K562 (cell line): ENCODE data around the gene PTGES3. TPM values are rescaled to one million over a fixed set of nuclear protein-coding genes. Genes with fewer than 3 reads are reported as not detected.

ENCODE experiments used
- ATAC-seq: fragments of 200-7000 bp; cut with Tn5 transposase; 3 replicates; pipeline ENCODE4 v1.9.1; 2020; ENCODE audit warnings: moderate library complexity
- BruUV-seq: library from RNA; stranded (reverse); fragments of 400-500 nt; replicated peaks from 2 replicates; lab custom pipeline; 2021; lab: Mats Ljungman, UMichigan
- CTCF ChIA-PET: fragments of 300-600 bp; formaldehyde crosslinking; extraction: SDS; loops from one replicate; lab custom pipeline; 2021; ENCODE audit warnings: low intra/inter-chr PET ratio; lab: Yijun Ruan, JAX
- POLR2A ChIA-PET: fragments of 300-600, 350-650 bp; sonication (Branson Sonifier 250); formaldehyde crosslinking; extraction: SDS; loops from one replicate; lab custom pipeline; 2021; ENCODE audit warnings: antibody characterized with exemption, inconsistent platforms; lab: Yijun Ruan, JAX
- DNase-seq, 4 experiments: peaks; one replicate each; pipeline versions ENCODE4 v3.0.0 to v3.0.0-alpha.2; 2011 to 2018; ENCODE audit warnings: low spot score in 3 of 4, mixed read lengths in 3 of 4; ENCODE audit errors: extremely low read depth in 1 of 4
- FAIRE-seq: peaks from 2 replicates; lab custom pipeline; 2011; peaks lifted over from hg19 to GRCh38; lab: Jason Lieb, UNC
- H2AFZ ChIP-seq: 2 replicates; pipeline ENCODE4 v1.6.0; 2011; ENCODE audit warnings: low read depth, low read length, control low read depth, inconsistent platforms
- H3K27ac ChIP-seq: fragments of 200-600 bp; 3 replicates; pipeline ENCODE4 v1.8.0; 2011; ENCODE audit warnings: low read depth, mild to moderate bottlenecking, control low read depth, inconsistent platforms, low read length, moderate library complexity, mixed read lengths; ENCODE audit errors: extremely low read depth
- H3K27me3 ChIP-seq, 2 experiments: fragments of 300-600 bp in 1 of 2; 2 replicates in 1 of 2; 3 replicates in 1 of 2; pipeline versions ENCODE4 v1.6.0 to v1.8.0; 2011; ENCODE audit warnings: inconsistent platforms in 2 of 2, low read length in 2 of 2, mild to moderate bottlenecking in 1 of 2, mixed read lengths in 1 of 2, moderate library complexity in 1 of 2; ENCODE audit not compliant: control insufficient read depth in 2 of 2, insufficient read depth in 2 of 2
- H3K36me3 ChIP-seq: fragments of 300-600 bp; 3 replicates; pipeline ENCODE4 v1.8.0; 2011; ENCODE audit warnings: mild to moderate bottlenecking, low read length, inconsistent platforms; ENCODE audit not compliant: control insufficient read depth, insufficient read depth
- H3K4me1 ChIP-seq, 2 experiments: fragments of 200-600 bp in 1 of 2; replicated peaks in 1 of 2; 2 replicates in 1 of 2; 3 replicates in 1 of 2; pipeline versions ENCODE4 v1.5.1 to v1.8.0; 2011; ENCODE audit warnings: inconsistent platforms in 2 of 2, low read length in 2 of 2, mild to moderate bottlenecking in 1 of 2, mixed read lengths in 1 of 2, moderate library complexity in 1 of 2; ENCODE audit not compliant: control insufficient read depth in 2 of 2, insufficient read depth in 2 of 2
- H3K4me2 ChIP-seq: 2 replicates; pipeline ENCODE4 v1.6.1; 2011; ENCODE audit warnings: low read length, control low read depth, inconsistent platforms, mixed read lengths; ENCODE audit not compliant: insufficient read depth
- H3K4me3 ChIP-seq: fragments of 200-600 bp; sonication (generic), shearing (Covaris generic); 2 replicates; pipeline ENCODE4 v1.5.1; 2016; ENCODE audit warnings: control low read depth, inconsistent platforms
- H3K79me2 ChIP-seq: fragments of 200-600 bp; 3 replicates; pipeline ENCODE4 v1.8.0; 2011; ENCODE audit warnings: low read length, inconsistent platforms; ENCODE audit not compliant: control insufficient read depth, insufficient read depth
- H3K9ac ChIP-seq, 2 experiments: 2 replicates each; pipeline versions ENCODE4 v1.6.0 to v1.6.1; 2011; ENCODE audit warnings: low read depth in 2 of 2, low read length in 2 of 2, control low read depth in 1 of 2, inconsistent platforms in 1 of 2, mild to moderate bottlenecking in 1 of 2, mixed read lengths in 1 of 2; ENCODE audit not compliant: insufficient read depth in 1 of 2
- H3K9me1 ChIP-seq: one replicate; pipeline ENCODE4 v1.6.0; 2011; ENCODE audit warnings: inconsistent platforms, mild to moderate bottlenecking, low read length, moderate library complexity; ENCODE audit not compliant: control insufficient read depth, insufficient read depth
- H3K9me3 ChIP-seq: replicated peaks from 2 replicates; pipeline ENCODE4 v1.5.1; 2011; ENCODE audit warnings: low read depth, low read length, inconsistent platforms; ENCODE audit not compliant: control insufficient read depth, insufficient read depth
- H4K20me1 ChIP-seq: replicated peaks from 2 replicates; pipeline ENCODE4 v1.6.1; 2011; ENCODE audit warnings: low read length, inconsistent platforms, mixed read lengths; ENCODE audit not compliant: control insufficient read depth, insufficient read depth
- CCAR2 ChIP-seq: fragments of 200-400 bp; formaldehyde crosslinking; IDR thresholded peaks from 2 replicates; pipeline ENCODE4 v1.6.1; 2017; ENCODE audit warnings: mild to moderate bottlenecking, low read depth, low read length
- GTF2A2 ChIP-seq: IDR thresholded peaks from 2 replicates; pipeline ENCODE4 v1.6.1; 2016; ENCODE audit warnings: mild to moderate bottlenecking, missing genetic modification characterization, missing compliant biosample characterization
- HCFC1 ChIP-seq: IDR thresholded peaks from 2 replicates; pipeline ENCODE4 v1.6.1; 2012; ENCODE audit warnings: low read depth, low read length, improper control_type of control experiment
- KAT7 ChIP-seq: sonication (generic); formaldehyde crosslinking; IDR thresholded peaks from 2 replicates; pipeline ENCODE4 v1.8.0; 2022; ENCODE audit warnings: missing genetic modification reagents, mild to moderate bottlenecking, borderline replicate concordance
- LCOR ChIP-seq: sonication (generic); formaldehyde crosslinking; IDR thresholded peaks from 2 replicates; pipeline ENCODE4 v1.8.0; 2022; ENCODE audit warnings: mild to moderate bottlenecking, missing genetic modification reagents
- MYBL2 ChIP-seq, 2 experiments: fragments of 450-650 bp in 1 of 2; sonication (generic) in 1 of 2; formaldehyde crosslinking in 1 of 2; IDR thresholded peaks; 2 replicates each; pipeline versions ENCODE4 v1.6.1 to v1.8.1; 2017 to 2022; ENCODE audit warnings: borderline replicate concordance in 1 of 2, inconsistent platforms in 1 of 2, low read depth in 1 of 2, mild to moderate bottlenecking in 1 of 2, missing genetic modification reagents in 1 of 2, moderate library complexity in 1 of 2
- POLR2G ChIP-seq: fragments of 200-400 bp; formaldehyde crosslinking; IDR thresholded peaks from 2 replicates; pipeline ENCODE4 v1.6.1; 2017; ENCODE audit warnings: low read depth, mild to moderate bottlenecking, antibody characterized with exemption, low read length, moderate library complexity
- RBFOX2 ChIP-seq: fragments of 200-400 bp; formaldehyde crosslinking; IDR thresholded peaks from 2 replicates; pipeline ENCODE4 v1.6.1; 2017; ENCODE audit warnings: low read depth, mild to moderate bottlenecking, low read length, moderate library complexity
- SETDB1 ChIP-seq: IDR thresholded peaks from one replicate; pipeline ENCODE4 v1.6.1; 2012; ENCODE audit warnings: low read length, control low read depth, inconsistent platforms
- ZC3H4 ChIP-seq: sonication (generic); formaldehyde crosslinking; IDR thresholded peaks from 2 replicates; pipeline ENCODE4 v1.9.0; 2021; ENCODE audit warnings: missing genetic modification reagents, borderline replicate concordance
- ZNF124 ChIP-seq: sonication (generic); formaldehyde crosslinking; IDR thresholded peaks from 2 replicates; pipeline ENCODE4 v1.8.1; 2022; ENCODE audit warnings: missing genetic modification reagents
- ZNF253 ChIP-seq: fragments of 250-450 bp; sonication (Bioruptor Pico); conservative IDR thresholded peaks from 2 replicates; pipeline ENCODE4 v1.6.1; 2021; ENCODE audit warnings: mild to moderate bottlenecking
- ZNF263 ChIP-seq: sonication (generic); formaldehyde crosslinking; IDR thresholded peaks from 2 replicates; pipeline ENCODE4 v1.8.0; 2022; ENCODE audit warnings: mild to moderate bottlenecking, missing genetic modification reagents, borderline replicate concordance
- ZNF512 ChIP-seq: IDR thresholded peaks from 2 replicates; pipeline ENCODE4 v1.6.1; 2016; ENCODE audit warnings: missing genetic modification characterization, missing compliant biosample characterization
- WGBS: fragments of 100-300 bp; shearing (Covaris generic); methylation state at CpG from one replicate; pipeline ENCODE4 v1.1.6; 2016; ENCODE audit warnings: low coverage, mixed read lengths; ENCODE audit not compliant: insufficient coverage; ENCODE audit errors: missing lambda C conversion rate; 5-methylcytosine and 5-hydroxymethylcytosine counted together
- in situ Hi-C: fragments of 300-500 bp; cut with MboI; formaldehyde crosslinking; loops from 4 replicates; pipeline ENCODE4 v1.15.0; 2018; ENCODE audit warnings: inconsistent platforms, mixed read lengths
- intact Hi-C: fragments of 100-400 bp; cut with micrococcal nuclease; formaldehyde crosslinking; loops from 2 replicates; pipeline ENCODE4 v1.14.2; 2022
- polyA plus RNA-seq, 8 experiments: library from polyadenylated mRNA; depleted of rRNA in 4 of 8; stranded (reverse) in 5 of 8; unstranded in 3 of 8; fragments of >200 nt; fragmentation: Nextera tagmentation in 2 of 8; fragmentation: Illumina TruSeq in 1 of 8; extraction: Ambion mirVana in 2 of 8; extraction: Trizol in 1 of 8; gene quantifications; 2 replicates each; pipeline versions ENCODE4 v1.2.1 to v1.2.3, GENCODE V29; 2011 to 2014; ENCODE audit warnings: inconsistent platforms in 1 of 8, missing spikeins in 1 of 8
- total RNA-seq, 7 experiments: library from RNA; depleted of rRNA in 6 of 7; stranded (reverse); fragments of >200 nt in 6 of 7; fragmentation: Illumina TruSeq in 2 of 7; extraction: Trizol in 2 of 7; gene quantifications; 2 replicates each; pipeline versions ENCODE4 v1.2.1 to v1.2.3, GENCODE V29; 2011 to 2021; ENCODE audit warnings: low replicate concordance in 1 of 7

The PTGES3 gene
- total and polyA plus RNA-seq, 9 of the 15 experiments (the other 6 are each of a cell fraction or from before 2014, with no cell fraction given), result 163 to 501 (median 213) TPM

GRCh38 chr12:56722832-56723231, 34.7 kb upstream of the PTGES3 start:
- intact Hi-C loops, result no loop called here
- ChIA-PET CTCF (no interaction called here), POLR2A (interaction anchor here (0.8 to 2.0 kb wide), 7 partner anchors 9 to 86 kb away, joined by 3 to 15 read pairs (median 6); partner anchors contain the start of gene ATP5F1B)
- H2AFZ ChIP-seq, result no peak overlapping the region
- DNase-seq (no peak), FAIRE-seq (no peak), ATAC-seq (no peak)
- peak overlapping the region; percentile 89 for H3K4me3 ChIP-seq
- BruUV-seq, result no TSS peak
- H3K4me2 ChIP-seq, result peak overlapping the region; percentile 99
- peaks cover 28% of the 10 kb centered on the region for H3K9me1 ChIP-seq
- peak overlapping the region; percentile 37; the same call in 1 of the 3 replicates for H3K27ac ChIP-seq
- peaks cover 73% of the 10 kb centered on the region for H3K79me2 ChIP-seq
- in situ Hi-C loops, result loop anchor here (10.0 kb wide), 1 partner anchor 78 kb away; the partner anchor contains the start of gene ATP5F1B
- no peaks in the 10 kb centered on the region for H3K9me3 ChIP-seq
- peaks cover 73% of the 10 kb centered on the region for H3K36me3 ChIP-seq
- 10% methylated on average over 4 of the region's 4 CpGs for WGBS
- H3K4me1 ChIP-seq, result peaks cover 28 to 44% of the 10 kb centered on the region in 2 experiments
- H3K9ac ChIP-seq, result peak overlapping the region; percentile 46 to 100
- H3K27me3 ChIP-seq, result no peaks in the 10 kb centered on the region
- H4K20me1 ChIP-seq, result peaks cover 48% of the 10 kb centered on the region
- TF ChIP-seq RBFOX2, result peak; percentile 47
- TF ChIP-seq ZNF253 (CRISPR knock-in tag), result no peak
- TF ChIP-seq KAT7 (CRISPR knock-in tag), result 0 out of 2 replicates have a peak, but pooled peaks have one; percentile 62
- TF ChIP-seq ZNF124, result no peak

GRCh38 chr12:56721721-56722120, 33.6 kb upstream of the PTGES3 start:
- Histone ChIP-seq H3K9me1 (peaks cover 28% of the 10 kb centered on the region), H3K9me3 (no peaks in the 10 kb centered on the region), H3K27me3 (no peaks in the 10 kb centered on the region), H3K4me2 (peak overlapping the region; percentile 99), H4K20me1 (peaks cover 52% of the 10 kb centered on the region), H2AFZ (no peak overlapping the region), H3K9ac (peak overlapping the region; percentile 79 to 100), H3K79me2 (peaks cover 82% of the 10 kb centered on the region), H3K36me3 (peaks cover 77% of the 10 kb centered on the region), H3K4me1 (peaks cover 28 to 44% of the 10 kb centered on the region in 2 experiments), H3K4me3 (peak overlapping the region; percentile 89; the same call in 1 of the 2 replicates), H3K27ac (peak overlapping the region; percentile 43; the same call in 2 of the 3 replicates)
- no TSS peak for BruUV-seq
- ATAC-seq, result no peak
- in situ Hi-C loops (loop anchor here (10.0 kb wide), 1 partner anchor 77 kb away; the partner anchor contains the start of gene ATP5F1B), intact Hi-C loops (no loop called here)
- CTCF ChIA-PET, result no interaction called here
- FAIRE-seq, result no peak
- WGBS, result 6% methylated on average over 2 of the region's 2 CpGs
- DNase-seq, result no peak
- POLR2A ChIA-PET, result interaction anchor here (0.6 to 4.6 kb wide), 5 partner anchors 12 to 361 kb away, joined by 3 to 32 read pairs (median 4); partner anchors contain the start of gene ATP5F1B
- TF ChIP-seq ZNF263 (CRISPR knock-in tag), result 0 out of 2 replicates have a peak, but pooled peaks have one; percentile 24
- TF ChIP-seq MYBL2 (IDR thresholded peaks at IDR 0.05; ENCODE audit: low read depth), result no peak
- TF ChIP-seq MYBL2 (CRISPR knock-in tag; IDR thresholded peaks at IDR 0.05; ENCODE audit: borderline replicate concordance), result no peak
- TF ChIP-seq SETDB1, result no peak
- TF ChIP-seq RBFOX2, result peak; percentile 32; the same call in 1 of the 2 replicates
- no peak for TF ChIP-seq GTF2A2 (tag)
- TF ChIP-seq CCAR2, result no peak
- no peak for TF ChIP-seq ZNF512 (tag)
- TF ChIP-seq ZC3H4 (CRISPR knock-in tag), result no peak
- no peak for TF ChIP-seq HCFC1
- no peak for TF ChIP-seq POLR2G
- TF ChIP-seq LCOR, result 0 out of 2 replicates have a peak, but pooled peaks have one; percentile 18
